HepG2 (cell line): Measurements from ENCODE around the gene DPEP3. TPM values are rescaled to one million over a fixed set of nuclear protein-coding genes. Genes with fewer than 3 reads are reported as not detected.

Source experiments
- ATAC-seq: fragments of 200-7000 bp; cut with Tn5 transposase; 3 replicates; pipeline ENCODE4 v1.9.1; 2020; ENCODE audit warnings: mild to moderate bottlenecking, moderate library complexity
- BruUV-seq: library from RNA; stranded (reverse); fragments of 400-500 nt; replicated peaks from 2 replicates; lab custom pipeline; 2021; lab: Mats Ljungman, UMichigan
- CTCF ChIA-PET: fragments of 300-600 bp; formaldehyde crosslinking; extraction: SDS; loops from one replicate; lab custom pipeline; 2021; ENCODE audit warnings: low total read pairs, inconsistent platforms, low intra/inter-chr PET ratio; lab: Yijun Ruan, JAX
- POLR2A ChIA-PET: fragments of 350-600 bp; sonication (Branson Sonifier 250); formaldehyde crosslinking; loops from one replicate; lab custom pipeline; 2020; ENCODE audit warnings: antibody characterized with exemption, inconsistent platforms; lab: Yijun Ruan, JAX
- DNase-seq: peaks from one replicate; pipeline ENCODE4 v3.0.0-alpha.2; 2015; ENCODE audit warnings: low spot score
- FAIRE-seq: peaks from 3 replicates; lab custom pipeline; 2011; peaks lifted over from hg19 to GRCh38; lab: Jason Lieb, UNC
- H2AFZ ChIP-seq: one replicate; pipeline ENCODE4 v1.6.1; 2011; ENCODE audit warnings: low read length, inconsistent platforms
- H3K27ac ChIP-seq: fragments of 300-600 bp; 3 replicates; pipeline ENCODE4 v1.8.0; 2011; ENCODE audit warnings: mixed run types, mild to moderate bottlenecking, mixed read lengths, low read length, inconsistent platforms; ENCODE audit not compliant: insufficient read depth; ENCODE audit errors: extremely low read length
- H3K27me3 ChIP-seq, 2 experiments: fragments of 200-600 bp in 1 of 2; 2 replicates in 1 of 2; 3 replicates in 1 of 2; pipeline versions ENCODE4 v1.6.0 to v1.8.0; 2011; ENCODE audit warnings: low read length in 2 of 2, mild to moderate bottlenecking in 2 of 2, moderate library complexity in 2 of 2, inconsistent platforms in 1 of 2; ENCODE audit not compliant: insufficient read depth in 2 of 2, control insufficient read depth in 1 of 2
- H3K36me3 ChIP-seq, 2 experiments: fragments of 200-600 bp in 1 of 2; replicated peaks in 1 of 2; 2 replicates in 1 of 2; 3 replicates in 1 of 2; pipeline versions ENCODE4 v1.5.1 to v1.8.0; 2011; ENCODE audit warnings: low read length in 2 of 2, inconsistent platforms in 1 of 2; ENCODE audit not compliant: insufficient read depth in 2 of 2, control insufficient read depth in 1 of 2
- H3K4me1 ChIP-seq: 2 replicates; pipeline ENCODE4 v1.5.1; 2012; ENCODE audit warnings: low read length, inconsistent platforms; ENCODE audit not compliant: insufficient read depth
- H3K4me2 ChIP-seq: 2 replicates; pipeline ENCODE4 v1.6.0; 2011; ENCODE audit warnings: low read depth, low read length, inconsistent platforms
- H3K4me3 ChIP-seq, 3 experiments: fragments of 200-600 bp in 1 of 3; sonication (generic), shearing (Covaris generic) in 1 of 3; replicated peaks in 1 of 3; 2 replicates each; pipeline ENCODE4 v1.5.1; 2011 to 2016; ENCODE audit warnings: low read length in 3 of 3, inconsistent platforms in 2 of 3, low read depth in 2 of 3, mild to moderate bottlenecking in 2 of 3, control low read depth in 1 of 3, mixed read lengths in 1 of 3; ENCODE audit not compliant: insufficient read depth in 1 of 3
- H3K79me2 ChIP-seq: one replicate; pipeline ENCODE4 v1.6.1; 2011; ENCODE audit warnings: low read length, inconsistent platforms; ENCODE audit not compliant: insufficient read depth
- H3K9ac ChIP-seq: 2 replicates; pipeline ENCODE4 v1.6.0; 2011; ENCODE audit warnings: mild to moderate bottlenecking, low read depth, low read length, inconsistent platforms; ENCODE audit not compliant: insufficient read depth
- H3K9me3 ChIP-seq: 2 replicates; pipeline ENCODE4 v1.5.1; 2012; ENCODE audit warnings: mild to moderate bottlenecking, low read length
- H4K20me1 ChIP-seq: 2 replicates; pipeline ENCODE4 v1.6.0; 2011; ENCODE audit warnings: inconsistent platforms, mild to moderate bottlenecking, low read length, moderate library complexity; ENCODE audit not compliant: insufficient read depth
- CBFB ChIP-seq: sonication (generic); formaldehyde crosslinking; IDR thresholded peaks from 2 replicates; pipeline ENCODE4 v1.4.0; 2020; ENCODE audit warnings: missing genetic modification reagents
- EEA1 ChIP-seq: sonication (generic); formaldehyde crosslinking; IDR thresholded peaks from 2 replicates; pipeline ENCODE4 v1.5.1; 2020; ENCODE audit warnings: mild to moderate bottlenecking, missing genetic modification reagents, borderline replicate concordance
- NFYC ChIP-seq: IDR thresholded peaks from 2 replicates; pipeline ENCODE4 v1.6.1; 2016; ENCODE audit warnings: missing genetic modification reagents, missing compliant biosample characterization
- NRL ChIP-seq: sonication (generic); formaldehyde crosslinking; IDR thresholded peaks from 2 replicates; pipeline ENCODE4 v1.5.0; 2020; ENCODE audit warnings: missing genetic modification reagents, mild to moderate bottlenecking, moderate library complexity, borderline replicate concordance
- PHF5A ChIP-seq: IDR thresholded peaks from one replicate; pipeline ENCODE4 v1.6.1; 2018; ENCODE audit warnings: low read depth, missing genetic modification reagents; ENCODE audit not compliant: unreplicated experiment
- RCOR2 ChIP-seq: IDR thresholded peaks from 2 replicates; pipeline ENCODE4 v1.6.1; 2016; ENCODE audit warnings: missing biosample characterization, missing genetic modification reagents
- SALL1 ChIP-seq: sonication (generic); formaldehyde crosslinking; IDR thresholded peaks from 2 replicates; pipeline ENCODE4 v1.8.0; 2022; ENCODE audit warnings: mild to moderate bottlenecking, missing genetic modification reagents
- SPEN ChIP-seq: sonication (generic); formaldehyde crosslinking; IDR thresholded peaks from 2 replicates; pipeline ENCODE4 v1.5.1; 2020; ENCODE audit warnings: low read depth, mild to moderate bottlenecking, missing genetic modification reagents
- TEAD3 ChIP-seq: optimal IDR thresholded peaks from 2 replicates; pipeline ENCODE3; 2016; ENCODE audit warnings: borderline replicate concordance
- U2AF2 ChIP-seq: fragments of 200-400 bp; formaldehyde crosslinking; IDR thresholded peaks from 2 replicates; pipeline ENCODE4 v1.6.1; 2017; ENCODE audit warnings: low read depth, mild to moderate bottlenecking, low read length
- ZNF331 ChIP-seq: sonication (generic); formaldehyde crosslinking; IDR thresholded peaks from 2 replicates; pipeline ENCODE4 v1.4.0; 2020; ENCODE audit warnings: missing genetic modification reagents
- ZNF451 ChIP-seq: sonication (generic); formaldehyde crosslinking; IDR thresholded peaks from 2 replicates; pipeline ENCODE4 v1.5.0; 2020; ENCODE audit warnings: mild to moderate bottlenecking, missing genetic modification reagents
- ZNF510 ChIP-seq: sonication (generic); formaldehyde crosslinking; IDR thresholded peaks from 2 replicates; pipeline ENCODE4 v1.4.0; 2020; ENCODE audit warnings: low read depth, mild to moderate bottlenecking, missing genetic modification reagents
- ZNF530 ChIP-seq: sonication (generic); formaldehyde crosslinking; IDR thresholded peaks from 2 replicates; pipeline ENCODE4 v1.5.0; 2020; ENCODE audit warnings: low read depth, mild to moderate bottlenecking, missing genetic modification reagents
- ZNF605 ChIP-seq: sonication (generic); formaldehyde crosslinking; IDR thresholded peaks from 2 replicates; pipeline ENCODE4 v1.8.0; 2022; ENCODE audit warnings: mild to moderate bottlenecking, missing genetic modification reagents
- ZNF670 ChIP-seq: sonication (generic); formaldehyde crosslinking; IDR thresholded peaks from 2 replicates; pipeline ENCODE4 v1.8.0; 2022; ENCODE audit warnings: mild to moderate bottlenecking, missing genetic modification reagents, borderline replicate concordance
- WGBS: methylation state at CpG from one replicate; pipeline ENCODE4 v1.1.6; 2017; ENCODE audit warnings: low lambda C conversion rate; 5-methylcytosine and 5-hydroxymethylcytosine counted together
- in situ Hi-C: cut with HindIII; loops from 2 replicates; pipeline ENCODE4 v1.10.0; 2017; ENCODE audit warnings: low pct_unique_long_range_greater_than_20kb; ENCODE audit not compliant: extremely low pct_ligation_motif_present
- intact Hi-C: fragments of 100-400 bp; cut with micrococcal nuclease; formaldehyde crosslinking; loops from one replicate; pipeline ENCODE4 v1.10.0; 2022; ENCODE audit not compliant: unreplicated experiment
- polyA plus RNA-seq, 8 experiments: library from polyadenylated mRNA; depleted of rRNA in 3 of 8; stranded (reverse) in 7 of 8; unstranded in 1 of 8; fragments of >200 nt; fragmentation: Illumina TruSeq in 4 of 8; extraction: Trizol in 4 of 8; gene quantifications; 2 replicates each; pipeline versions ENCODE4 v1.2.1 to v1.2.3, GENCODE V29; 2011 to 2016; ENCODE audit warnings: low read depth in 4 of 8, missing spikeins in 1 of 8, mixed read lengths in 1 of 8; ENCODE audit not compliant: insufficient read depth in 1 of 8
- total RNA-seq, 5 experiments: library from RNA; depleted of rRNA; stranded (reverse); fragments of >200 nt; fragmentation: Illumina TruSeq; extraction: Trizol; gene quantifications; 2 replicates each; pipeline ENCODE4 v1.2.3, GENCODE V29; 2016; ENCODE audit warnings: low read depth in 1 of 5
- TF ChIP-seq, protein P1 (sequence below): sonication (generic); formaldehyde crosslinking; IDR thresholded peaks from 2 replicates; pipeline ENCODE4 v1.5.0; 2020; ENCODE audit warnings: mild to moderate bottlenecking, missing genetic modification reagents, borderline replicate concordance
- TF ChIP-seq, protein P2 (sequence below): sonication (generic); formaldehyde crosslinking; IDR thresholded peaks from 2 replicates; pipeline ENCODE4 v1.4.0; 2020; ENCODE audit warnings: missing genetic modification reagents

DPEP3 gene
- total and polyA plus RNA-seq, 2 of the 13 experiments (the other 11 are each of a cell fraction or from before 2014, with no cell fraction given): not detected

DNA sequence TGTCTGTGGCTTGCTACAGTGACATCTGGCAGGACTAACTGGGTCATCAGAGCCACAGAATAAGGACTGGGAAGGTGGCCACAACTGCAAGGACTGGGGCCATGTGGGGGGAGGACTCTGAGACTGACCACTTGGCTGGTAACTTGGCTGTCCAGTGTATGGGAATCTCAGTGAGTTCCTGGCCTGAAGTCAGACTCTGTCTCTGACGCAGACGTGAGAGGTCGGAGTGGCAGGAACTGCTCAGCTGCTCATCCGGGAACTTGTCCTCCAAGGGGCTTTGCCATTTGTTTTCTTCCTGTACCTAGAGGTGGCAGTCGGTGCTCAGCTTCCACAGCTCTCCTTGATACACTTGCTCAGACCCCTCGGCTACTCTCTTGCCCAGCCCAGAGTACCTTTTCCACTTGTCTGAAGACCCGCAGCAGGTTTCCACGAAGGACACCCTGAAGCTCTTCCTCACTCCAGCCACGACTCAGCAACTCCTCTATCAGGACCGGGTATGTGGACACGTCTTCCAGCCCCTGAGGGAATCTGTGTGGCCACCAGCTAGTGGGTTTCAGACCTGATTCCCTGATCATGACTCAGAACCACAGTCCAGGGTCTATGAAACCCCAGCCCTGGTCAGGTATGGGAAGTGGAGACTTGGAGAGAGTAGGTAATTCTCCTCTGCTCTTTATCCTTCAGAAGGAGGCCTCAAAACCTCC is 7.3 kb upstream of the DPEP3 start:
- intact Hi-C loops: no loop called here
- H3K27ac ChIP-seq: no peak overlapping the region
- H3K9me3 ChIP-seq: no peaks in the 10 kb centered on the region
- BruUV-seq: TSS peak; percentile 59
- H3K4me2 ChIP-seq: peak overlapping the region; percentile 85
- H3K4me3 ChIP-seq: peak overlapping the region; percentile 24 to 61 (median 30)
- H3K27me3 ChIP-seq: peaks cover 2 to 18% of the 10 kb centered on the region in 2 experiments
- WGBS: 6% methylated on average over 11 of the region's 11 CpGs
- no peaks in the 10 kb centered on the region for H3K36me3 ChIP-seq
- DNase-seq: peak; percentile 57
- peaks cover 60% of the 10 kb centered on the region for H3K4me1 ChIP-seq
- peak; percentile 66 for ATAC-seq
- FAIRE-seq: peak; percentile 21
- H3K9ac ChIP-seq: peak overlapping the region; percentile 59
- ChIA-PET POLR2A (interaction anchor here (0.6 to 4.8 kb wide), 13 partner anchors 11 to 1212 kb away, joined by 3 to 29 read pairs (median 5); partner anchors contain the start of genes DDX28, DPEP2, DUS2 and ESRP2), CTCF (no interaction called here)
- in situ Hi-C loops: no loop called here
- H4K20me1 ChIP-seq: no peaks in the 10 kb centered on the region
- peak overlapping the region; percentile 86 for H2AFZ ChIP-seq
- no peaks in the 10 kb centered on the region for H3K79me2 ChIP-seq
- no peak for TF ChIP-seq PHF5A (CRISPR knock-in tag)
- TF ChIP-seq ZNF670 (CRISPR knock-in tag): 0 out of 2 replicates have a peak, but pooled peaks have one; percentile 27
- TF ChIP-seq U2AF2: no peak
- TF ChIP-seq EEA1 (CRISPR knock-in tag): peak; percentile 61; the same call in 1 of the 2 replicates
- no peak for TF ChIP-seq RCOR2 (CRISPR knock-in tag)
- no peak for TF ChIP-seq SPEN (CRISPR knock-in tag)
- no peak; the same call in 1 of the 2 replicates for TF ChIP-seq ZNF331 (CRISPR knock-in tag)
- TF ChIP-seq ZNF510 (CRISPR knock-in tag): no peak
- TF ChIP-seq, protein P1, sequence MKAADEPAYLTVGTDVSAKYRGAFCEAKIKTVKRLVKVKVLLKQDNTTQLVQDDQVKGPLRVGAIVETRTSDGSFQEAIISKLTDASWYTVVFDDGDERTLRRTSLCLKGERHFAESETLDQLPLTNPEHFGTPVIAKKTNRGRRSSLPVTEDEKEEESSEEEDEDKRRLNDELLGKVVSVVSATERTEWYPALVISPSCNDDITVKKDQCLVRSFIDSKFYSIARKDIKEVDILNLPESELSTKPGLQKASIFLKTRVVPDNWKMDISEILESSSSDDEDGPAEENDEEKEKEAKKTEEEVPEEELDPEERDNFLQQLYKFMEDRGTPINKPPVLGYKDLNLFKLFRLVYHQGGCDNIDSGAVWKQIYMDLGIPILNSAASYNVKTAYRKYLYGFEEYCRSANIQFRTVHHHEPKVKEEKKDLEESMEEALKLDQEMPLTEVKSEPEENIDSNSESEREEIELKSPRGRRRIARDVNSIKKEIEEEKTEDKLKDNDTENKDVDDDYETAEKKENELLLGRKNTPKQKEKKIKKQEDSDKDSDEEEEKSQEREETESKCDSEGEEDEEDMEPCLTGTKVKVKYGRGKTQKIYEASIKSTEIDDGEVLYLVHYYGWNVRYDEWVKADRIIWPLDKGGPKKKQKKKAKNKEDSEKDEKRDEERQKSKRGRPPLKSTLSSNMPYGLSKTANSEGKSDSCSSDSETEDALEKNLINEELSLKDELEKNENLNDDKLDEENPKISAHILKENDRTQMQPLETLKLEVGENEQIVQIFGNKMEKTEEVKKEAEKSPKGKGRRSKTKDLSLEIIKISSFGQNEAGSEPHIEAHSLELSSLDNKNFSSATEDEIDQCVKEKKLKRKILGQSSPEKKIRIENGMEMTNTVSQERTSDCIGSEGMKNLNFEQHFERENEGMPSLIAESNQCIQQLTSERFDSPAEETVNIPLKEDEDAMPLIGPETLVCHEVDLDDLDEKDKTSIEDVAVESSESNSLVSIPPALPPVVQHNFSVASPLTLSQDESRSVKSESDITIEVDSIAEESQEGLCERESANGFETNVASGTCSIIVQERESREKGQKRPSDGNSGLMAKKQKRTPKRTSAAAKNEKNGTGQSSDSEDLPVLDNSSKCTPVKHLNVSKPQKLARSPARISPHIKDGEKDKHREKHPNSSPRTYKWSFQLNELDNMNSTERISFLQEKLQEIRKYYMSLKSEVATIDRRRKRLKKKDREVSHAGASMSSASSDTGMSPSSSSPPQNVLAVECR (CRISPR knock-in tag): peak; percentile 36; the same call in 1 of the 2 replicates
- 0 out of 2 replicates have a peak, but pooled peaks have one; percentile 41 for TF ChIP-seq NRL (CRISPR knock-in tag)
- no peak for TF ChIP-seq ZNF451 (CRISPR knock-in tag)
- TF ChIP-seq SALL1 (CRISPR knock-in tag): peak; percentile 26; the same call in 1 of the 2 replicates
- no peak for TF ChIP-seq ZNF530 (CRISPR knock-in tag)
- TF ChIP-seq, protein P2, sequence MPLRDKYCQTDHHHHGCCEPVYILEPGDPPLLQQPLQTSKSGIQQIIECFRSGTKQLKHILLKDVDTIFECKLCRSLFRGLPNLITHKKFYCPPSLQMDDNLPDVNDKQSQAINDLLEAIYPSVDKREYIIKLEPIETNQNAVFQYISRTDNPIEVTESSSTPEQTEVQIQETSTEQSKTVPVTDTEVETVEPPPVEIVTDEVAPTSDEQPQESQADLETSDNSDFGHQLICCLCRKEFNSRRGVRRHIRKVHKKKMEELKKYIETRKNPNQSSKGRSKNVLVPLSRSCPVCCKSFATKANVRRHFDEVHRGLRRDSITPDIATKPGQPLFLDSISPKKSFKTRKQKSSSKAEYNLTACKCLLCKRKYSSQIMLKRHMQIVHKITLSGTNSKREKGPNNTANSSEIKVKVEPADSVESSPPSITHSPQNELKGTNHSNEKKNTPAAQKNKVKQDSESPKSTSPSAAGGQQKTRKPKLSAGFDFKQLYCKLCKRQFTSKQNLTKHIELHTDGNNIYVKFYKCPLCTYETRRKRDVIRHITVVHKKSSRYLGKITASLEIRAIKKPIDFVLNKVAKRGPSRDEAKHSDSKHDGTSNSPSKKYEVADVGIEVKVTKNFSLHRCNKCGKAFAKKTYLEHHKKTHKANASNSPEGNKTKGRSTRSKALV: no peak
- TF ChIP-seq ZNF605 (CRISPR knock-in tag): peak; percentile 66; the same call in 1 of the 2 replicates
- no peak for TF ChIP-seq TEAD3
- no peak for TF ChIP-seq CBFB (CRISPR knock-in tag)
- TF ChIP-seq NFYC (CRISPR knock-in tag): no peak
